Stimulated activated naive B cell treated with anti-CD40 and anti-IgM and Interleukin-4, amounts not matched to agents 10 μg/mL and 1 μg/mL and 100 μg/mL, for 72 hours (primary cell): ENCODE measurements around the gene TRIM44.
"Not testable (repeated sequence)": the region's sequence is repeated elsewhere in the genome, so short reads cannot be mapped to it uniquely, and the experiment has no call there.

Source experiments
- ATAC-seq, 2 donors: fragments of 150-1000 bp; cut with Tn5 transposase; replicated peaks; 2 replicates each; pipeline ENCODE4 v1.10.0; 2021; ENCODE audit warnings: moderate library complexity in 1 of 2
- DNase-seq: peaks from one replicate; pipeline ENCODE4 v3.0.0; 2021
- H3K27ac Mint-ChIP-seq: one replicate; pipeline ENCODE4 v1.8.0; 2022; ENCODE audit warnings: mild to moderate bottlenecking, mixed read lengths
- H3K27me3 Mint-ChIP-seq, 2 donors: one replicate each; pipeline ENCODE4 v1.8.0; 2022; ENCODE audit warnings: mixed read lengths in 2 of 2
- H3K36me3 Mint-ChIP-seq, 2 donors: one replicate each; pipeline ENCODE4 v1.8.0; 2022; ENCODE audit warnings: mixed read lengths in 2 of 2, mild to moderate bottlenecking in 1 of 2
- H3K4me1 Mint-ChIP-seq, 2 donors: one replicate each; pipeline ENCODE4 v1.8.0; 2022; ENCODE audit warnings: mixed read lengths in 2 of 2, mild to moderate bottlenecking in 1 of 2
- H3K4me3 Mint-ChIP-seq, 2 donors: one replicate each; pipeline ENCODE4 v1.8.0; 2022; ENCODE audit warnings: mild to moderate bottlenecking in 2 of 2, mixed read lengths in 2 of 2, moderate library complexity in 1 of 2
- H3K9me3 Mint-ChIP-seq, 2 donors: one replicate each; pipeline ENCODE4 v1.8.0; 2022; ENCODE audit warnings: mixed read lengths in 2 of 2, mild to moderate bottlenecking in 1 of 2

TRIM44 gene

GRCh38 chr11:35814720-35815305 lies 152.2 kb downstream of the TRIM44 start:
- H3K4me3 Mint-ChIP-seq: no peak overlapping the region
- H3K9me3 Mint-ChIP-seq: peaks cover 3 to 5% of the 10 kb centered on the region in 2 donors

GRCh38 chr11:35815556-35816315 lies 153.2 kb downstream of the TRIM44 start:
- no peaks in the 10 kb centered on the region for H3K27me3 Mint-ChIP-seq
- peaks cover 0 to 2% of the 10 kb centered on the region in 2 donors for H3K4me1 Mint-ChIP-seq
- H3K4me3 Mint-ChIP-seq: no peak overlapping the region
- H3K27ac Mint-ChIP-seq: no peak overlapping the region
- no peak for DNase-seq
- peaks cover 3 to 5% of the 10 kb centered on the region in 2 donors for H3K9me3 Mint-ChIP-seq
- ATAC-seq: no peak
- peaks cover 24 to 64% of the 10 kb centered on the region in 2 donors for H3K36me3 Mint-ChIP-seq

More at GRCh38 chr11:35814720-35815305, 152.2 kb downstream of the TRIM44 start:
- Mint-ChIP-seq H3K27me3 (no peaks in the 10 kb centered on the region), H3K36me3 (peaks cover 25 to 71% of the 10 kb centered on the region in 2 donors), H3K4me1 (peaks cover 0 to 2% of the 10 kb centered on the region in 2 donors), H3K27ac (no peak overlapping the region)
- DNase-seq (no peak), ATAC-seq (no peak)

GRCh38 chr11:35820614-35821013 lies 158.0 kb downstream of the TRIM44 start:
- H3K4me1 Mint-ChIP-seq: peaks cover 5 to 10% of the 10 kb centered on the region in 2 donors
- H3K4me3 Mint-ChIP-seq: no peak overlapping the region
- no peak overlapping the region for H3K27ac Mint-ChIP-seq
- peaks cover 3 to 5% of the 10 kb centered on the region in 2 donors for H3K9me3 Mint-ChIP-seq
- H3K27me3 Mint-ChIP-seq: no peaks in the 10 kb centered on the region
- no peak for DNase-seq
- peaks cover 10 to 36% of the 10 kb centered on the region in 2 donors for H3K36me3 Mint-ChIP-seq
- ATAC-seq: no peak

- Mint-ChIP-seq H3K27me3 (no peaks in the 10 kb centered on the region), H3K27ac (no peak overlapping the region), H3K4me3 (no peak overlapping the region), H3K4me1 (peaks cover 5 to 10% of the 10 kb centered on the region in 2 donors), H3K36me3 (peaks cover 0 to 16% of the 10 kb centered on the region in 2 donors), H3K9me3 (no peaks in the 10 kb centered on the region)
- no peak for ATAC-seq
- no peak for DNase-seq
Measured at GRCh38 chr11:35822815-35823495, 160.4 kb downstream of the TRIM44 start.

GRCh38 chr11:35823742-35824298 lies 161.2 kb downstream of the TRIM44 start:
- Mint-ChIP-seq H3K4me3 (no peak overlapping the region), H3K4me1 (peaks cover 5 to 10% of the 10 kb centered on the region in 2 donors), H3K27ac (no peak overlapping the region), H3K36me3 (peaks cover 0 to 10% of the 10 kb centered on the region in 2 donors), H3K9me3 (no peaks in the 10 kb centered on the region), H3K27me3 (no peaks in the 10 kb centered on the region)
- no peak for DNase-seq
- ATAC-seq: no peak

GRCh38 chr11:35825386-35825785 lies 162.8 kb downstream of the TRIM44 start:
- peaks cover 0 to 4% of the 10 kb centered on the region in 2 donors for H3K27me3 Mint-ChIP-seq
- no peak for ATAC-seq
- no peak overlapping the region for H3K4me3 Mint-ChIP-seq
- peaks cover 0 to 4% of the 10 kb centered on the region in 2 donors for H3K36me3 Mint-ChIP-seq
- no peaks in the 10 kb centered on the region for H3K9me3 Mint-ChIP-seq
- H3K4me1 Mint-ChIP-seq: peaks cover 5 to 10% of the 10 kb centered on the region in 2 donors
- H3K27ac Mint-ChIP-seq: no peak overlapping the region
- DNase-seq: no peak

- H3K27ac Mint-ChIP-seq: no peak overlapping the region
- H3K4me1 Mint-ChIP-seq: peaks cover 5 to 10% of the 10 kb centered on the region in 2 donors
- H3K9me3 Mint-ChIP-seq: no peaks in the 10 kb centered on the region
- no peak for DNase-seq
- H3K36me3 Mint-ChIP-seq: peaks cover 0 to 3% of the 10 kb centered on the region in 2 donors
- H3K27me3 Mint-ChIP-seq: peaks cover 0 to 5% of the 10 kb centered on the region in 2 donors
- H3K4me3 Mint-ChIP-seq: no peak overlapping the region
- no peak for ATAC-seq
Measured at GRCh38 chr11:35826006-35826405, 163.4 kb downstream of the TRIM44 start.

- no peak for DNase-seq
- H3K4me1 Mint-ChIP-seq: peaks cover 2% of the 10 kb centered on the region in 2 donors
- H3K9me3 Mint-ChIP-seq: peaks cover 0 to 2% of the 10 kb centered on the region in 2 donors
- H3K36me3 Mint-ChIP-seq: no peaks in the 10 kb centered on the region
- H3K4me3 Mint-ChIP-seq: no peak overlapping the region
- peaks cover 0 to 5% of the 10 kb centered on the region in 2 donors for H3K27me3 Mint-ChIP-seq
- no peak for ATAC-seq
- H3K27ac Mint-ChIP-seq: no peak overlapping the region
Measured at GRCh38 chr11:35826949-35827348, 164.4 kb downstream of the TRIM44 start.

- ATAC-seq (no peak), DNase-seq (no peak)
- no peaks in the 10 kb centered on the region for H3K36me3 Mint-ChIP-seq
- peaks cover 15 to 18% of the 10 kb centered on the region in 2 donors for H3K27me3 Mint-ChIP-seq
- H3K9me3 Mint-ChIP-seq: peaks cover 4% of the 10 kb centered on the region in 2 donors
- H3K4me1 Mint-ChIP-seq: peaks cover 2 to 6% of the 10 kb centered on the region in 2 donors
- no peak overlapping the region for H3K27ac Mint-ChIP-seq
- no peak overlapping the region for H3K4me3 Mint-ChIP-seq
Measured at GRCh38 chr11:35836205-35836604, 173.6 kb downstream of the TRIM44 start.

- Mint-ChIP-seq H3K4me1 (peaks cover 2 to 6% of the 10 kb centered on the region in 2 donors), H3K27me3 (peaks cover 15 to 24% of the 10 kb centered on the region in 2 donors), H3K9me3 (peaks cover 3 to 4% of the 10 kb centered on the region in 2 donors), H3K36me3 (no peaks in the 10 kb centered on the region), H3K4me3 (no peak overlapping the region), H3K27ac (no peak overlapping the region)
- no peak for ATAC-seq
- DNase-seq: no peak
Measured at GRCh38 chr11:35838071-35838470, 175.5 kb downstream of the TRIM44 start.

- not testable (repeated sequence) for H3K4me3 Mint-ChIP-seq, DNase-seq
Measured at GRCh38 chr11:35838697-35839367, 176.3 kb downstream of the TRIM44 start.

GRCh38 chr11:35839368-35840161 lies 177.0 kb downstream of the TRIM44 start:
- Mint-ChIP-seq H3K4me3 (no peak overlapping the region), H3K27me3 (peaks cover 18 to 28% of the 10 kb centered on the region in 2 donors), H3K27ac (no peak overlapping the region), H3K4me1 (peaks cover 2 to 6% of the 10 kb centered on the region in 2 donors), H3K9me3 (peaks cover 3 to 4% of the 10 kb centered on the region in 2 donors), H3K36me3 (no peaks in the 10 kb centered on the region)
- ATAC-seq (no peak), DNase-seq (no peak)

More at GRCh38 chr11:35838697-35839367, 176.3 kb downstream of the TRIM44 start:
- not testable (repeated sequence) for ATAC-seq, H3K9me3 Mint-ChIP-seq, H3K27ac Mint-ChIP-seq, H3K36me3 Mint-ChIP-seq, H3K4me1 Mint-ChIP-seq
- peaks cover 15 to 24% of the 10 kb centered on the region in 2 donors for H3K27me3 Mint-ChIP-seq

GRCh38 chr11:35841733-35842132 lies 179.2 kb downstream of the TRIM44 start:
- no peak for DNase-seq
- Mint-ChIP-seq H3K27ac (no peak overlapping the region), H3K4me1 (peaks cover 2 to 6% of the 10 kb centered on the region in 2 donors), H3K36me3 (no peaks in the 10 kb centered on the region), H3K9me3 (peaks cover 3 to 4% of the 10 kb centered on the region in 2 donors), H3K27me3 (peaks cover 24 to 36% of the 10 kb centered on the region in 2 donors), H3K4me3 (no peak overlapping the region)
- no peak for ATAC-seq
